ENCODE data around the gene PLEKHG5.

DNA sequence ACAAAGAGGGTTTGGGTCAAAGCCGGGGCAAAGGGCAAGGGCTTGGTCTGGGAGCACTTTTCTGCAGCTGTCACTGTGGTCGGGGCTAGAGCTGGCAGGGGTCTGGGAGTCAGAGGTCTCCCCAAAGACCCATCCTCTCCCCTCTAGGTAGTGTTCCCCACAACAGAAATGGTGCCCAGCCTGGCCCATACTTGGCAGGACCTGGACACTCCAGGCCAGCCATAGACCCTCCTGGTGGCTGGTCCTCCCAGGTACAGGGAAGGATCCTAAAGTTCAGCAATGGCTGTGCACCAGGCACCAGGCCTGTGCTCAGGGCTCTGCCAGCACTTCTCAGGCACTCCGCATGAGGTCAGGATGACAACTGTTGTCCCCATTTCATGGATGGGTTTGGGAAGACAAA, 55.9 kb downstream of the PLEKHG5 start:
- no peak for TF ChIP-seq TCF12 (IDR thresholded peaks at IDR 0.05; ENCODE audit: low read depth)
- TF ChIP-seq, protein P1, sequence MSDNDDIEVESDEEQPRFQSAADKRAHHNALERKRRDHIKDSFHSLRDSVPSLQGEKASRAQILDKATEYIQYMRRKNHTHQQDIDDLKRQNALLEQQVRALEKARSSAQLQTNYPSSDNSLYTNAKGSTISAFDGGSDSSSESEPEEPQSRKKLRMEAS (IDR thresholded peaks at IDR 0.05) = no peak
